HL-60/S4 (cell line): ENCODE results near the gene TSPOAP1.

Source experiments
- in situ Hi-C: fragments of 300-500 bp; cut with MboI; formaldehyde crosslinking; loops from 2 replicates; pipeline ENCODE4 v1.14.3; 2022; ENCODE audit warnings: low sequenced_read_pairs

Gene TSPOAP1

GRCh38 chr17:58279736-58280479 is 48.7 kb downstream of the TSPOAP1 start:
- in situ Hi-C loops, result no loop called here

GRCh38 chr17:58279016-58279711 is 49.4 kb downstream of the TSPOAP1 start:
- in situ Hi-C loops, result no loop called here

- in situ Hi-C loops, result no loop called here
These were observed 50.0 kb downstream of the TSPOAP1 start for GRCh38 chr17:58278661-58279015.

- in situ Hi-C loops, result no loop called here
These were observed 50.6 kb downstream of the TSPOAP1 start for GRCh38 chr17:58277802-58278595.

- in situ Hi-C loops, result no loop called here
These were observed 51.3 kb downstream of the TSPOAP1 start for GRCh38 chr17:58277107-58277801.

GRCh38 chr17:58276423-58276822 is 52.2 kb downstream of the TSPOAP1 start:
- in situ Hi-C loops, result no loop called here

- in situ Hi-C loops, result no loop called here
These were observed 53.2 kb downstream of the TSPOAP1 start for GRCh38 chr17:58275417-58275816.

- in situ Hi-C loops, result no loop called here
These were observed 55.0 kb downstream of the TSPOAP1 start for GRCh38 chr17:58273453-58274104.

- in situ Hi-C loops, result no loop called here
These were observed 56.0 kb downstream of the TSPOAP1 start for GRCh38 chr17:58272367-58273280.

GRCh38 chr17:58271216-58271931 is 57.2 kb downstream of the TSPOAP1 start:
- in situ Hi-C loops, result no loop called here

GRCh38 chr17:58270476-58271215 is 57.9 kb downstream of the TSPOAP1 start:
- in situ Hi-C loops, result no loop called here

GRCh38 chr17:58269557-58270291 is 58.9 kb downstream of the TSPOAP1 start:
- in situ Hi-C loops, result no loop called here

GRCh38 chr17:58268774-58269556 is 59.6 kb downstream of the TSPOAP1 start:
- in situ Hi-C loops, result no loop called here

- in situ Hi-C loops, result no loop called here
These were observed 60.3 kb downstream of the TSPOAP1 start for GRCh38 chr17:58268326-58268725.

GRCh38 chr17:58267347-58268324 is 61.0 kb downstream of the TSPOAP1 start:
- in situ Hi-C loops, result no loop called here
